T-helper 1 cell (primary cell): Measurements from ENCODE around the gene PRKAR1B.
A peak's percentile ranks its signal among the peaks of the same experiment; 100 is the strongest.
"Not testable (repeated sequence)": the region's sequence is repeated elsewhere in the genome, so short reads cannot be mapped to it uniquely, and the experiment has no call there.

Experiments used
- DNase-seq, 5 donors: peaks; one replicate each; pipeline ENCODE4 v3.0.0-alpha.2; 2012 to 2020

PRKAR1B gene

DNA sequence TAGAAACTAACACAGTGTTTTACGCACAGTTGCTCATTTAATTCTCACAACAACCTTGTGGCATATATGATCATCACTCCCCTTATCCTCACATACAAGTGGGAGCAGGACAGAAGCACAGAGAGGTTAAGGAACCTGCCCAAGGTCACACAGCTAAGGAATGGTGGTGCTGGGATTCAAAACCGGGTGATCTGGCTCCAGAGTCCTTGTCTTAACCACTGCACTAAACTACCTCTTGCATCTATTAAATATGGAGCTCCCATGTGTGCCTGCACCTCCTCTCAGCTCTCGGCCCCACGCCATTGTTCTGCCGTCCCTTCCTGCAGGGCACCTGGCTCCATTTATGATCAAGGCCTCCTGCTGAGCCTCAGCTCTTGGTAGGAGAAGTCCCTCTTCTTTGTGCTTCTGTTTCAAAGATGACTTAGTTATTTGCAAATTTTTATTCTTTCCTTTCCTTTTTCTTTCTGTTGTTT is 107.7 kb downstream of the PRKAR1B start:
- DNase-seq, result no peak

DNA sequence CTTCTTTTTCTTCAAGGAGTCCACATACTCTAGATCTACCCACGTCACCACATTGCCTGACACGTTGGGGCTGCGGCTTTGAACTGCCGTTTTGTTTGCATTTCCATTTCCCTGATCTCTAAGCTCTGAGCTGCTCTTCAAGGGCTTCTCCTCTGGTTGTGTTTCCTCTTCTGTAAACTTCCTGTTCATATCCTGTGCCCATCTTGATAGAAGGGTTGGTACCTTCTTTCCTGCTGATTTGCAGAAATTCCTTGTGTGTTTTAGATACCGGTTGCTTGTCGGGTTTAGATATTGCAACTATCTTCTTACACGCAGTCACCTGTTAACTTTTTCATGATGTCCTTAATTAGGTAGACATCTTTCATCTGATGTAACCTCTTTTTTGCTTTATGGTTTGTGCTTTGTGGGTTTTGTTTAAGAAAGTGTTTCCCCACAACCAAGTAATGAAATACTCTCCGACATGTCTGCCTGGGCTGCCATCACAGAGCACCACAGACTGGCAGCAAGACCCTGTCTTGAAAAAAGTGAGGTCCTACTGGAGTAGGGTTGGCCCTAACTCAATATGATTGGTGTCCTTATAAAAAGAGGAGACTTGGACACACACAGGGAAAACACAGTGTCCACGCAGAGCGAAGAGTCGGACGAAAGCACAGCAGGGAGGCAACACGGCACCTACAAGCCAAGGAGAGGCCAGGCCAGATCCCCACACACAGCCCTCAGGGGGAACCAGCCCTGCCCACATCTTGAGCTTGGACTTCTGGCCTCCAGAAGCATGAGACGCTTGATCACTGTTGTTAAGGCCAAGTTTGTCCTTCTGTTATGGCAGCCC is 108.3 kb downstream of the PRKAR1B start:
- DNase-seq, result peak in 4 of 5 donors; percentile 58 to 95 (median 62)

DNA sequence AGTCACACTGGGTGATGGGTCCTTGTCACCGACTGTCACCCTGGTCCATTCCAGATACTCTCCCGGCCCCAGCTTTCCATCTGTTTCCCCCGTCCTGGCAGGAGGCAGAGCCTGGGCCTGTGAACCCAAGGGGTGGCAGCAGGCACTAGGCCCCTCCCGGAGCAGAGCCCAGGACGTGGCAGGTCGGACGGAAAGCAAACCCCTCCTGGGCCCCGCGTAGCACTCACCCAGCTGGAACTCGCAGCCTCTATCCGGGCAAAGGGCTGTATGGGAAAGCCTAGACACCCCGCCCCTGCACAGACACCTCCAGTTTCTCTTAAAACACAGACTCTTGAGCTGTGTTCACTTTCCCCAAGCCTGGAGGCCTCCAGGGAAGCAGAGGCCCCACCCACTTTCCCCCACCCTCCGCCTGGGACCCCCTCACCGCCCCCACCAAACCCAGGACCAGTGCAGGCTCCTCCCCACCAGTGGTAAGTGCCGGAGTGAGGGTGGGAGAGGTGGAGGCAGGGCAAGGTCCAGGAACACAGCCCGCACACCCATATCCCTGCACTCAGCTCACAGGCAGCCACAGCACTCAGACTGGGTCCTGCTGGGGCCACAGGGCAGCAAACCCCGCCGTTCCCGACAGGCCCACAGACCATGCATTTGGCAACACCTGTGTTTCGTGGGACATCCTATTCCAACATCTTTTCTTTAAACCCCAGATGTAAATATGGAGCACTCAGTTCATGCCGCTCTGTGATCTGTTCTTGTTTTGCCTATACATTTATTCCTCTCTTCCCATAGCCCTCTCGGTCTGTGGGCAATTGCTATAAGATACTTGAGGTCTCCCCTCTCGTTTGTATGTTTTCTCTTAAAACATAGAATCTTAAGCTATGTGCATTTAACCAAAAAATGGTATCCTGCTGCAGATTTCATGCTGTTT is 109.2 kb downstream of the PRKAR1B start:
- DNase-seq, result peak in 1 of 5 donors; percentile 53

DNA sequence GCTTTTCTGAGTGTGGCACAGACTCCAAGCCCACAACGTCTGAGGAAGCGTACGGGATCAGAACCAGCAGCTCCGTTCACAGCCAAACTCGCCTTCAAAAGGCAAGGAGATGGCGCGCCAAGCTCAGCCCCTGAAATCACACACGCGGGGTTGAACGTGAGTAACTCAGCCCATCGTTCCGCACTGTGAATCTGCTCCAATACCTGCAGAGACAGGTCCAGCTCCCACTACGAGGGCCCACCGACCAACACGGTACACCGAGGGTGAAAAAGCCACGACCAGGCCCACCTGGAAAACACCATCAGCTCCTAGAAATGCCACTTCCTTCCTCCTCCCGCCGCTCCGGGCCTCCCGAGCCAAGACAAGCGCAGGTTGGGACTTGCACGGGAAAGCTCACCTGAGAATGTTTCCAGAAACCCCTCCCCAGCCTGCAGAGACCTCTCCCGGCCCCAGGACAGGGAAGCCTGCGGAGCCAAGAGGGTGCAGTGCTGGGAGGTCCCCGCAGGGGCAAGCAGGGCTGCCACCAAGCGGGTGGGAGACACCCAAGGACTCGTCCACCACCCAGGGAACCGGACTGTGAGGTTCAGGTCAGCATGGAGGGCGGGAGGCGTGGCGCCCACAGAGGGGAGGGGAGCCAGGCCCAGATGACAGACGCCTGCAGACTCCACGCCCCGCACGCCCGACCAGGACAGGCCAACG is 113.5 kb downstream of the PRKAR1B start:
- no peak for DNase-seq

DNA sequence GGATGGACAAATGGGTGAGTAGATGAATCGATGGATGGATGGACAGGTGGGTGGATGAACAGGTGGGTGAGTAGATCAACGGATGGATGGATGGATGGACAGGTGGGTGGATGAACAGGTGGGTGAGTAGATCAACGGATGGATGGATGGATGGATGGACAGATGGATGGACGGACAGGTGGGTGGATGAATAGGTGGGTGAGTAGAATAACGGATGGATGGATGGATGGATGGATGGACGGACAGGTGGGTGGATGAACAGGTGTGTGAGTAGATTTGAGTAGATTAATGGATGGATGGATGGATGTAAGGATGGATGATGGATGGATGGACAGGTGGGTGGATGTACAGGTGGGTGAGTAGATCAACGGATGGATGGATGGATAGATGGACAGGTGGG is 115.2 kb downstream of the PRKAR1B start:
- DNase-seq, result not testable (repeated sequence)

DNA sequence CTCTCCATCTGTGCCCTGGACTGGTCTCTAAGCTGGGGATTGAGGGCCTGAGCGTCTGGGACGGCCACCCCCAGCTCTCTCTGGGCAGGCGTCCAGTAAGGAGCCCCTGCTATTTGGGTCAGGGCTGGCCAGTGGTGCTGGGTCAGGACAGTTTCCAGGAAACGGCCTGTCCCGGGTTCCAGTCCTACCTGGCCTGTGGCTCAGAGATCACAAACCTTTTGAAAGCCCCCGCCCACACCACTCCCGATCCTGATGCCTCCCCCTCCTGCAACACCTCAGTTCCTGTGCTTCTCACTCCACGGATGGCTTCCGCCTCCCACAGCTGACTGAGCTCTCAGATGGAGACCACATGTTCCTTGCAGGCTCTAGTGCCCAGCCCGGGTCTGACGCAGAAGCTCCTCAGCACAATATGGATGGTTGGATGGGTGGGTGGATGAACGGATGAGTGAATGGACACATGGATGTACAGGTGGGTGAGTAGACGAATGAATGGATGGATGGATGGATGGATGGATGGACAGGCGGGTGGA is 115.7 kb downstream of the PRKAR1B start:
- no peak for DNase-seq

DNA sequence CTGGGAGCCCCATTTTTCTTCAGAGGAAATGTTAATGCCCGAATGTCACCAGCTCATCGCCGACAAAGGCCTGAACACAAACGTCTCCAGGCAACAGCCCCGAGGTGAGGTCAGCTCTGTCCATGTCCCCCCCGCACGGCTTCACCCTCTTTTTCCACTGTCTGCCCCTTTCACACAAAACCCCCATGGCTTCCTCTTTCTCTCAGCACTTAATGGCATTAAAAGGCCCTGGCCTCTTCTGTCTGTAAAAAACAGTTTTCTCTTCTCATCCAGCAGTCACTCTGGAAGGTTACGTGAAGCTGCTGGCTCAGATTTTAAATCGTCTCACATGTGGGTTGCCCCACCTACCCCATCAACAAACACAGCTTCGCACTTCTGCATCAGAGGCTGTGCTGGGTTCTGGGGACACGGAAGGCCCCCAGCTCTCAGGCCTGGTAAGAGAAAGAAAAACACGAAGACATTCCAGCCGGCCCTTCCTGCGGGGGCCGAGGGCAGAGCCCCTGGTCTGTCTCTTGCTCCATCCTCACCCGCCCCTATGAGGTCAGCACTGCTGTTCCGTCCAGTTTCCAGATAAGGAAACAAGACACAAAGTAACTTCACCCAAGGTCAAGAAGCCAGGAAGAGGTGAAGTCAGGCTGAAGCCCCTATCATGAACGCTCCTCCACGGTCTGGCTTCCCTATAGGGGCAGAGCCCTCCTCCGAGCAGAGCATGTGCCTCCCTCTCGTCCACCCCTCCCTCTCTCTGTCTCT is 116.4 kb downstream of the PRKAR1B start:
- DNase-seq, result no peak

DNA sequence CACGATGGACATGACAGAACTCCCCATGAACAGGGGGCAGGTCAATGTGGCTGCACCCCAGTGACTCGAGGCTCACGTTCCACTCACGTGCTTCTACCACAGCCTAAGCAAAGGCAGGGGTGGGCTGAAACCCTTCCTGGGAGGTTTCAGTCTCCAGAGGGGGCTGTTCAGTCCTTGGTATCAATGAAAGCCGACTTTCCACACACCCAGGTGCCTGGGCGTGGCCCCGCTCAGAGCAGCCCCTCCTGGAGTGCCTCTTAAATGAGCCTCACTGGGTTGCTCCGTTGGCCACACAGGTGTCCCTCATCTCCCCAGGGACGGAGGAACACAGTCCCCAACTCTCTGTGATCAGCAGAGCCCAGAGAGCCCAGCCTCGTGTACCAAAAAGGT is 116.9 kb downstream of the PRKAR1B start:
- no peak for DNase-seq

DNA sequence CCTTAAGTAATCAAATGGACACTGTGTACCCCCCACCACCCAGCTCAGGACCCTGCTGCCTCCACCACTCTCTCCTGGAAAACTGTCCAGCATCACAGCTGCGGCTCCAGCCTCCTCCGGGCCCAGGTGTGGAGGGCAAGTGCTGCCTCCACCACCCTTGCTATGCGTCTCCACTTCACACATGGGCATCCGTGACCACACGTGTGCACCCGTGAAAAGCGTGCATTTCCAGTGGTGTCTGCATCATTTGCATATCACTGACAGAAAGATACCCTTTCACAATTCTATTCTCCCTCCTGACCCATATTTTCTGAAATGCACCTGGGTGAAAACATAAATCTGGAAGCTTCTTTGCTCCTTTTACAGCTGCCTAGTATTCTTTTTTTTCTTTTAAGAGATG is 117.7 kb downstream of the PRKAR1B start:
- DNase-seq, result no peak

DNA sequence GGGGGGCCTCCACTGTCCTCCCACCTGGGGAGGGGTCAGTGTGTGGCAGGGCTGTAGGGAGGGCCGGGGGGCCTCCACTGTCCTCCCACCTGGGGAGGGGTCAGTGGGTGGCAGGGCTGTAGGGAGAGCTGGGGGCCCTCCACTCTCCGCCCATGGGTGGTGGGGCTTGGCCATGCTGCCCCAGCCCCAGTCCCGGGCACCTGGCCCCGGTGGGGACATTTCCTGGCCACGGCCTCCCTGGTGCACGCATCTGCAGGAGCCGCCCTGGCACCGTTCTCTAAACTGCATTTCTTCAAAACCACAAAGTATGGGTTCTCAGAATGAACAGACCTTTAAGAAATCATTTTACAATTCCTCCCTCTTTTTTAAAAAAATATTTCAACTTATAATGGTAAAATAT is 118.1 kb downstream of the PRKAR1B start:
- peak in 1 of 5 donors; percentile 37 for DNase-seq

DNA sequence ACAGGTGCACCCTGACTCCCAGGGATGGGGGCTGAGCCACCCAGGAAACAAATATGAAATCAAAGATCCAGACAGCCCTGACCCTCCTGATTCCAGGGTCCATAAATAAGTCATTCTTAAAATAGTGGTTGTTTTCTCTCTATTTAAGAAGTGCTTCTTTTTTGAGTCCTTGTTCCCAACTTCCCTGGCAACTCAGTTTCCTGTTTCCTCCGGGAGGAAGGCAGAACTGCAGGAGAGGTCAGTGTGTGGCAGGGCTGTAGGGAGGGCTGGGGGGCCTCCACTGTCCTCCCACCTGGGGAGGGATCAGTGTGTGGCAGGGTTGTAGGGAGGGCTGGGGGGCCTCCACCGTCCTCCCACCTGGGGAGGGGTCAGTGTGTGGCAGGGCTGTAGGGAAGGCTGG is 118.7 kb downstream of the PRKAR1B start:
- DNase-seq, result no peak

DNA sequence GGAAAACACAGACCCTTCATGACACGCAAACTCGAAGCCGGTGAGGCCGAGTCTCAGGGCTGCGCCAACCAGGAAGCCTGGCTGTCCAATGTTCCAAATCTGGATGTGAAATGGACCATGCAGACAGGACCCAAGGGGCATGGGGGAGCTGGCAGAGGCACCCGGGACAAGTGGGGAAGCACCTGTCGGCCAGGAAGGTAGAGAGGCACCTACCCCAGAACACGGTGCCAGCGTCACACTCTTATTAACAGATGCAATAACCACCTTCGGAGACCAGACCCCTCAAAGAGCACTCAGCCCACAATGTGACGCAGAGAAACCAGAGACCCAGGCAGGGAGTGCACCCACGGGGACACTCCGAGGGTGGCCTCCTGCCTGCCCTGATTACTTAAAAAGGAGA is 119.1 kb downstream of the PRKAR1B start:
- no peak for DNase-seq

DNA sequence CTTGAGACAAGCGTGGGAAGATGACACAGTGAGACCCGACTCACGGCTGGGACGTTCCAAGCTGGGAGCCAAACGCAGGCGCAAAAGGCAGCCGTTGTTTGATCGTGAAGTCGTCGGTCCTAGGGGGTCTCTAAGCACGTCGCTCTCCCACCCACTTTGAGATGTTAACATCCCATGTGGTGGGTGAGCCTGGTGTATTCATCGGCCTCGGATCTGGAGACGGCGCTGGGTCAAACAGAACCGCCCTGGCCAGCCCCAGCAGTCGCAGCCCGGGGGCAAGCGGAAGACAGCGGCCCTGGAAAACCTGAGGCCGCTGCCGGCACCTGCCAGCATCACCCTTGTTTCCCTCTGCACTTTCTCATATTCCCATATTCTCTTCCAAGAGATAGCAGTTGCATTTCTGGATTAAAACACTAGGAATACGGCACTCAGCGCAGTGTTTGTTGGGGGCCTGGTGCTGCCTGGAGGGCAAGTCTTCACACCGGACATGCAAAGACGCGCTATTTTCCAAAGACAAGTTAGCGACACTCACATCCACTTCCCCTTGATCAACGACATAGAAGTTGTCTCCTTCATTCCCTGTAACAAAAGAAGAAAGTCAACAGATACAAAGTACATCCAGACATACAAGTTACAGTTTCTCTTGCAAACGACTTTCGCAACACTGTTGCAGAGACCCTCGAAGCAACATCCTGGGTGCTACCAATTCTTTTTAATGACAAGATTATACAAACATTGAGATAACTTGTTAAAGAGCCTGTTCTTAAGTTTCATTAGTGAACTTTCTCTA is 121.2 kb downstream of the PRKAR1B start:
- DNase-seq, result no peak

DNA sequence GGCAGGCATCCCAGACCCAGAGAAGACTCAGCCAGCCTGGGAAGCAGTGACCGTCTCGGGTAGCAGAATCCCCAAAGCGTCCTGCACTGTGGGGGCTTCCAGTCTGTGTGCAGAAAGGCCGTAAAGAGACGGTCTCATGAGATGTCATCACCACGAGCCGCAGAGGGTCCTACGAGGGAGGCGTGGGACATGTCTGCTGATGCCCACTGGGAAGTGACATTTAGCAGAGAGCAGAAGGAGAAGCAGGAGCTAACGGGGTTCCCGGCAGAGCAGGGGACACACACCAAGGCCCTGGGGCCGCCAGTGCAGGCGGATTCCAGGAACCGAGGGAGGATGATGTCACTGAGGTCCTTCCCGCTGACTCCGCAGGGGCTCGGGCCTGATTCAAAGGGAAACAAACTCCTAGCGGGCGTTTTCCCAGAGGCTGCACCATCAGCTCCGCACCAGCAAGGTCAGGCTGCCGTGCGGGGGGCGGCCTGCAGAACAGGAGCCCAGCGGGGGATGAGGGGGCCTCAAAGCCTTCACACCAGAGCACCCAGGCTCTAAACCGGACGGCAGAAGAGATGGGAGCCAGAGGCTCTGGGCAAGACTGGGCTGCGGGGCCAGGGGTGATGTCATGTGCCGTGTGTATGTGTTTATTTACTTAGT is 122.1 kb downstream of the PRKAR1B start:
- no peak for DNase-seq

DNA sequence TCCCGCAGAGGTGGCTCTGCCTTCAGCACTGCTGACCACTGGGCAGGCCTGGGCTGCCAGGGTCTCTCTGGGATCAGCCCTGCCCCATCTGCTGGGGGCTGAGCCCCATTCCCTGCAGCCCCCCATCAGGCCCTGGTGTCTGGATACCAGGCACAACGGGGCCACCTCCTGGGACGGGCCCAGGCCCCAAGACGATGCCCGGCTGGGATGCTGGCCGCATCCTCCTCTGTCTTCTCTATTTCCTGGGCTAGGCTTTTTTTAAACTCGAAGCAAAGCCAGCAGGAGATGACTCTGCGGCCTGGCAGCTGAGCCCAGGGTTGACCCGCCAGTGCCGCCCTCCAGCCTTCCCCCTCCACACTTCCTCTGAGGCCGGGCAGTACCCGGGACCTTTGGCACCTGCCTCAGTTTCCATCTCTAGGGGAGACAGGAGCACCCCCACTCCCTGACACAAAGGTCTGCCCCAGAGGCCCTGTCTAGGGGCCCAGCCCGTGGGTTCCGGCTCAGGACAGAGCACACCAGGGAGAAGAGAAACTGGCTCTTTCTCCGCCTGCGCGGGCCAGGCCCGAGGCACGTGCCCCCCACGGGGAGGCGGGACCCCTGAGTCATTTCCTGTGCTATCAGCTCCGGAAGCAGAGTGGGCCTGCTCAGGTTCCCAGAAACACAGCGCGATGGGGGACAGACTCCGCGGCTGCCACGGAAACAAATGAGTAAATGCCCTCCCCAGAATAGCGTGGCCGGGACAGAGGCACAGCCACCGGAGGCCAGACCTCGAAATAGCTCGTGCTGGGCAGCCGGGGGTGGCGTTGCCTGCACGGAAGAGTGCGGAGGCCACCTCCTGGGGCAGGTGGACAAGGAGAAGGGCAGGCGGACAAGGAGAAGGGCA is 122.8 kb downstream of the PRKAR1B start:
- DNase-seq, result peak; percentile 82 to 97 (median 86)

DNA sequence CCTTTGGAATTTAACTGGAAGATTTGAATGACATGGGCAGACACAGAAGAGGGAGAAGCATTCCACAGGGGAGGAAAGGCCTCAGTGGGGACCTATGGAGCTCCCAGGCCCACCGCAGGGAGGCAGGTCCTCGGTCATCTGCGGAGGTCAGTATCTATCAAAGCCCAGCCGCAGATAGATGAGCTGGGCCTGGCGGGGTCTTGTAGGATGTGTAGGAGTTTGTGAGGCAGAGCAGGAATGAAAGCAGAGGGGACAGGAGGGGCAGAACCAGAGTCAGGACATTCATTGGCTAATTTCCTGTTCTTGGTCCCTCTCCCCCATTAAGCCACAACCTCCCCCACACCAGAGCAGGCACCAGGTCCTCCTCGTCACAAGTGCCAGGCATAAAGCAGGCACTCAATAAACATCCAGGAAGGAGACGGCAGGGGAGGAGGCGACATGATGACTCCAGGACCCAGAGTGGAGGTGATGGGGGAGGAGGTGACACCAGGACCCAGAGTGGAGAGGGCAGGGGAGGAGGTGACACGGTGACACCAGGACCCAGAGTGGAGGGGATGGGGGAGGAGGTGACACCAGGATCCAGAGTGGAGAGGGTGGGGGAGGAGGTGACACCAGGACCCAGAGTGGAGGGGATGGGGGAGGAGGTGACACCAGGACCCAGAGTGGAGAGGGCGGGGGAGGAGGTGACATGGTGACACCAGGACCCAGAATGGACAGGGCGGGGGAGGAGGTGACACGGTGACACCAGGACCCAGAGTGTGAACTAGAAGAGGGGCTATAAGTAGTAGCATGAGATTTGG is 123.7 kb downstream of the PRKAR1B start:
- peak in 1 of 5 donors; percentile 67 for DNase-seq

DNA sequence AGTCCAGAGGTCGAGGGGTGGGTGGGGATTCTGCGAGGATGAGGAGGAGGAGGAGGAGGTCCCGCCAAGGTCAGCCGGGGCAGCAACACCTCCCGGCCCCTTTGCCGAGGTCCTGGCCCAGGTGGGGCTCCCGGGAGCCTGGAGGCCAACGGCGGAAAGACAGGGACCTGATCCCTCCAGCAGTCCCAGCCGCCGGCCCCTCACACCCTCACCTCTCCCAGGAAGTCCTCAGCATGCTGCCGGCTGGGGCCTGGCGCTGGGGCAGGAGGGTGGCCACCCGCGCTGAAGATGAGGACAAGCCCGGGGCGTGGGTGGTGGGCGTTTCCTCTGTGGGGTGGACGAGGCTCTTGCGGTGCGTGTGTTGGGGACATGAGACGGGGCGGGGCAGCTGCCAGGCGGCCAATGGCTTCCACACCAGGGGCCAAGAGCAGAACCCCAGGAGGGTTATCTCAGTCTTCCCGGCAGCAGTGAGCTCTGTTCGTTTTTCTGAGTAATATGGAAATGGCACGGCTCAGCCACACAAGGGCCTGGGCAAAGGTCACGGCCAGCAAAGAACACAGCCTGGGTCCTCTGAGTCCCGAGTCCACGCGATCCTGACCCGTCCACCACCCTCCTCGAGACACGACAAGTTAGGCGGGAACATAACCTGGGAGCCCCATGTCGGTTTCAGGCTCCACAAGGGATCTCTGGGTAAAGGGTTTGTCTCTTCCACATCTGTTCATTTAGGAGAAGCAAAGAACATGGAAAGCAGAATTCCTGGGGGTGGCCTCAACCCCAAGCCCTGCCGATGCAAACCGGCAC is 124.5 kb downstream of the PRKAR1B start:
- peak in 2 of 5 donors; percentile 28 to 73 for DNase-seq
